NCI-H1930 (cell line): ENCODE results near the gene DDX1.

ENCODE experiments used
- DNase-seq, 2 experiments: peaks; one replicate each; lab custom pipeline; 2025; lab: John Stamatoyannopoulos, UW

The DDX1 gene

GRCh38 chr2:15664273-15665066 lies 72.8 kb downstream of the DDX1 start:
- DNase-seq: no peak

GRCh38 chr2:15665067-15665942 lies 73.6 kb downstream of the DDX1 start:
- DNase-seq: no peak

DNA sequence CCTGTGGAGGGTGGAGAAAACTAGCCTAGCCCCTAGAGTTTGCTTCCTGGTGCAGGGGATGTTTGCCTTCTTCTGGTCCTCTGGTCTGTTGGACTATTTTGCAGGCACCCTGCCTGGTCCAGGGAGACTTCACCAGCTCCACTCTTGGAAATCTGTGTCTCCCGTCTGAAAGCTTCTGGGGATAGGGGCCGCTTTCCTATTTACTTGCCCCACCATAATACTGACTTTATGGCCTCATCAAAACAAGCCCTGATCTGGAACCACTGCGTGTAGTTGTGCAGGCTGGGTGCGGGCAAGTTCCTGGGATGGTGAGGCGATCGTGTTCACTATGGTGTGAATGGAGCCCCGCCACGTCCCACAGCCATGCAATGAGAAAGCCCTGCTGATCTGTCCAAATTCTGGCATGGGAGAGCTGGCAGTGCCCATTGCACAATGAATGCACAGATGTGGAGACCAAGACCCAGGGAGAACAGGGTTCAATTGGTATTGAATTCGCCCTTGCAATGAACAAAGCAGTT lies 74.3 kb downstream of the DDX1 start:
- DNase-seq: no peak

DNA sequence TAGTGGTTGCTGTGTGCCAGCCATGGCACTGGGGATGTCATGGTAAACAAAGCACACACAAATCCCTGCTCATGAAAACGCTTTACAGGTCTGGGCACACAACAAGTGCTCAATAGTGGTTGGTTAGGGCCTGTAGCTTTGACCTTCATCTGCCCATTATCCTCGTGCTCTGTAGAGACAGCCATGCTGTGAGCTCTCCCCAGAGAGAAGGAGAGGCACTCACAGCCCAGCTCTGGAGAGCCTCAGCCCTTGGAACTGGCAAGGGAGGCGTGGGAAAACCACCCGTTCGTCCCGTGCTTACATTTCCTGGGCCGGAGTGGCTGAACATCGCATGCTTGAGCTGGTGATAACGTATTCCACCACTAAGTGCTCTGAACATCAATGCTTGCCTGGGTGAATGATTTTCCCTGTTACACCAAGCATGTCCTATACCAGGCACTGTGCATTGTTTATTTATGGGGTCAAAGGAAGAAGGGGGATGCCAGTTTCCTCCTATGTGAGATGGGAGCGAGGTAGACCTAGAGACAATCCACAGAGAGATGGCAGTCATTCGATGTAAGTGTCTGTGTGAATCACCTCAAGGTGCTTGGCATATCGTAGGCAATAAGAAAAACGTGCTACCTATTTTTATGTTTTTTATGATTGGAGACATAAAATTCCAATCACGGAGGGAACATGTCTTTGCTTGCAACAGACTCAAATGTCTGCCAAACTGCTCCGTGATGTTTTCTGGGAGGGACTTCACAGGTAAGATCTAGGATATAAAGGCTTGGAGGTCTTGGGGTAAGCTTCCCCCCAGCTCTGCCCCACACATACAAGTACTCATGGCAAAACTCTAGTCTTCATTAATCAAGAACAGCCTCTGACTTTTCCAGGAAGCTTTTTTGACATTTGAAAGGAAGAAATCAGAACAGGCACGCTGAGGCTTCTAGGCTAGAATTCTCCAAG lies 75.5 kb downstream of the DDX1 start:
- no peak for DNase-seq

- no peak for DNase-seq
Measured at GRCh38 chr2:15667809-15668556, 76.3 kb downstream of the DDX1 start.

DNA sequence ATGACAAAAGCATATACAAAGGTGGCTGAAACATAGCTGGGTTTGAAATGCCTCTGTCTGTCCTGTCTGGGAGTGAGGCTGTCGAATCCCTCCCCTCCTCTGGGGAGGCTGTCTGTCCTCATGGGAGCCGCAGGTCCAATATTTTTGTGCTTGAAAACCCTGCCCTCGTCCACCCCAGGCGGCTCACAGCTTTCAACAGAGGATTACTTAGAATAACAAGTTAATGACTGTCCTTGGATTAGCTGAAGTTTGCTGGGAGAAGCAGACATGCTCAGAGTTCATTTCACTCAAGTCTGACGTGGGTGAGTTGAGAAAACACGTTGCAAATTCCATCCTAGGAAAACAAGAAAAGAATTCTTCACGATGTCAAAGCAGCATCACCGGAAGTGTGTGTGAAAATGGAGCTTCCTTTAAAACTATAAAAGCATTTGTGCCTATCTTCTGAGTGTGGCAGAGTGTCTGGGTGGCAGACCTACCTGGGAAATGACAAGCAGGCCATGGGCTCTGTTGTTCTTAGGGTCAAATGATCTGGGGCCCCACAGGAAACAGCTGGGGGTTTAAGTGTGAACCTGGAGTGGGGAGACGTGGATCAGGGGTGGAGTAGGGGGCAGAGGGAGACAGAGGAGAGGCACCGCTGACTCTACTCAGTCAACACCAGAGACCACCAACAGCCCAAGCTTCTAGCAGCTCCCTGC lies 77.1 kb downstream of the DDX1 start:
- no peak for DNase-seq

DNA sequence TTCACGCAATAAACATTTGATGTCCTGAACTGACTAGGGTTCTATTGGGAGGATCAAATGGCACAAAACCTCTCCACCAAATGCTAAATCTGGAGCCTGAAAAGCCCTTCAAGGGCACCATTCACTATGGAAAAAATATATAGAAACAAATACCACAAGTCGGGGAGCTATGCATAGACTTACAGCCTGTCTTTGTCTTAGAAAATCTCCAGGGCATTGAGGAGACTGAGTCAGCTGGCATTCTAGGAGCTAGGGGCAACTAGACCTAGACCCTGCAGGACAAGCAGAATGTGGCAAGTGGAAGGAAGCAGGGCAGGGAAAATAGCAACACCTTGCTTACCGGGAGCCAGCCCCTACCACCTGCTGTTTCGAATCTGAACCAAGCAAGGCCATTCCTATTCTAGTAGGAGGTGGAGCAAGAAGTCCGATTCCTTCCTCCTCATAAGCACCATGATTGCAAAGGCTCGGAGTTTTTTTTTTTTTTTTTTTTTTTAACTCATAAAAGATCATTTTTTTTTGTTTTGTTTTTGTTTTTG lies 77.8 kb downstream of the DDX1 start:
- no peak for DNase-seq

GRCh38 chr2:15670469-15670868 lies 78.8 kb downstream of the DDX1 start:
- no peak for DNase-seq

- no peak for DNase-seq
Measured at GRCh38 chr2:15670981-15671380, 79.3 kb downstream of the DDX1 start.

GRCh38 chr2:15671409-15671808 lies 79.7 kb downstream of the DDX1 start:
- DNase-seq: no peak

GRCh38 chr2:15671842-15672815 lies 80.5 kb downstream of the DDX1 start:
- no peak for DNase-seq

DNA sequence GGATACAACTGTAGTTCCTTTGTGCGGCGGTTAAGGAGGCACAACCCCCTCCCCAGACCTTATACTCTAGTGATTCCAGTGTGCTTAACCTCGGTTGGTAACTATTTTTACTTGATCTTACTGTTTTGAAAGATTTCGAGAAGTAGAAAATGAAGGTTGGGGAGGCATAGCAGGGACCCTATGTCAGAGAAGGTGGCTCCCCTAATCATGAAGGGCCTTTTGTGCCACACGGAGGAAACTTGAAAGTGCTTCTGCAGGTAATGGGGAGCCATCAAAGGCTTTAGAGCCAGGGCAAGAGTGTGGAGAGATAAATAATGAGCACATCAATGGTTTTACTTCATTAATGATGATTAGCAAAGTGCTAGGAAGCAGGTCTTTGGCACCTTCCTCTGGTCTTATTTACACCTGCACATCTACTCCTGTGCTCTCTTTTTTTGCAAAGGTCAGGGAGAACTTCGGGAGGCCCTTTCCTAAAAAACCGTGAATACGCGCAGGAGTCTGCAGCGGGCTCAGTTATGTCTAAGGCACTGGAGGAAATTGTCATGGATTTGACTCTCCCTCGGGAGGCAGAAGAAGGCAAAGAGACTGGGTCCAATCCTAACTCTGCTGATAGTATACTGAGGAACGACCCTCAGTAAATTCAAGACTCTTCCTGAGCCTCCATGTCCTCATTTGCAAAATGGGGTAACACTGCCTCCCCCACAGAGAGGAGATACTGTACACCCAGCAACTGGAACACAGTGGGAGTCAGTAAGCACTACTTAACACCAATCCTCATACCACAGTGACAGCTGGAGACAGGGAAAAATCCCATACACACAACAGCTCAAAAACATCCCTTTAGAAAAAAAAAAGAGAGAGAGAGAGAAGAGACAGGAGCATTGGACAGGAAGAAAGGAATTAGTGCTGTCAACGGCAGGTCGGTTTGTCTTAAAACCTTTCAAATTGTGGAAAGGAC lies 81.6 kb downstream of the DDX1 start:
- no peak for DNase-seq

DNA sequence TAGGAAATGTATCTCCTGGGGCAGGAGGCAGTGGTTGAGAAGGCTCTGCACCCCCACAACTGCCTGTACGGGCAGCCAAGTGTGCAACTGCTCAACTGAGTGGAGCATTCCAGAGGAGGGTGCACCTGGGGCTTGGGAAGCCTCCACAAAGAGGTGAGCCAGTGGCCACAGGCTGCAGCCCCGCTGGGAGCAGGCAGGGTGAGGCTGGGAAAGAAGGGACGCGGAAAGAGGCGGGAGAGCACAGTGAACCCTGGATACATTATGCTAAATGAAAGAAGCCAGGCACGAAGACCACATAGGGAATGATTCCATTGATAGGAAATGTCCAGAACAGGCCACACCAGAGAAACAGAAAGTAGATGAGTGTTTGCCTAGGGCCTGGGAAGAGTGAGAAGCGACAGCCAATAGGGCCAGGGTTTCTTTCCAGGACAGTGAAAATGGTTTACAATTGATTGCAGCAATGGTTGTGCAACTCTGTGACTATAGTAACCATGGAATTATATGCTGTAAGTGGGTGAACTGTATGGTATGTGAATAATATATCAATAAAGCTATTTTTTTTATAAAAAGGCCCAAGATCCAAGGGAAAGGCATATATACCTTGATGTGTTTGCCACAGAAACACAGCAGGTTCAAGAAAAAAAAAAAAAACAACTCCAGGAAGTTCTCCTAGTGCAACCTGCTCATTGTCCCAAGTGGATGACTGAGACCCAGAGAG lies 82.4 kb downstream of the DDX1 start:
- DNase-seq: no peak

GRCh38 chr2:15674637-15675455 lies 83.2 kb downstream of the DDX1 start:
- no peak for DNase-seq

GRCh38 chr2:15675456-15676195 lies 84.0 kb downstream of the DDX1 start:
- DNase-seq: no peak
